NCI-H774 (cell line): ENCODE measurements around the gene AK4.
"Not testable (repeated sequence)": the region's sequence is repeated elsewhere in the genome, so short reads cannot be mapped to it uniquely, and the experiment has no call there.

Source experiments
- DNase-seq: peaks from one replicate; lab custom pipeline; 2025; lab: John Stamatoyannopoulos, UW

The AK4 gene

DNA sequence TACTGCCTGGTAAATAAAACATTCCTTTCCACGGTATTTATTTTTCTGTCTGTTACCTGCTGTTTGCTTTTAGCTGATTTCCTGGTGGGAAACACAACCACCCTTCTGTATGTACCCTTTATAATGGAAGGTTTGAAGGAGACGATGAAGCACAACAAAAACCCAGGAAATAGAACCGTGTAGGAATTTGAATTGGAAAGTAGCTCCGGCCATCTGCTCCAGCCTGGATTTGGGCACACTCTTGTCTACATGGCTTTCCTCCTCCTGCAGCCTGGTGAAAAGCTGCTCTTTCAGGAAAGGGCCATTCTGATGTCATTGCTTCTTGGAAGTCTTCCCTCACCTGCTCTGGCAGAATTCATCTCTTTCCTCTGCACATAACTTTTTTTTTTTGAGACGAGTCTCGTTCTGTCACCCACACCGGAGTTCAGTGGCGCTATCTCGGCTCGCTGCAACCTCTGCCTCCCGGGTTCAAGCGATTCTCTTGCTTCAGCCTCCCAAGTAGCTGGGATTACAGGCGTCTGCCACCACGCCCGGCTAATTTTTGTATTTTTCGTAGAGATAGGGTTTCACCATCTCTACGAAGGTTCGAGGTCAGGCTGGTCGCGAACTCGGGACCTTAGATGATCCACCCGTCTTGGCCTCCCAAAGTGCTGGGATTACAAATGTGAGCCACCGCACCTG, 2.7 kb downstream of the AK4 start:
- DNase-seq, result no peak

DNA sequence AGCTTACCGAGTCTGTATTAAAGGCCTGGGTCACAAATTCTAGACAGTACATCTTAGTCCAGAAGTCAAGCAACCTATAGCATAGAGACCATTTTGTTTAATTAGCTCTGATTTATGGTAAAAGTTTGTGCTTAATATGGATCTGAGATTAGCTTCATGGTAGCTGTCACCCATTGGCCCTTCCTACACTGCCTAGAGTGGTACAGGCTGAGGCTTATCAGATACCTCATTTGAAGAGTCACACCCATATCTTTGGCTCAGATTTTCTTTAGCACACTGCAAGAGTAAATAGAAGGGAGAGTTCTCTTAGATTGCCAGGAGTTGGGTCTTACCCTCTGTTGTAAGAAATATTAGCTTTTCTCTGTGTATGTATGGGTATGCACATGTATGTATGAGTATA, 3.6 kb downstream of the AK4 start:
- DNase-seq, result no peak

DNA sequence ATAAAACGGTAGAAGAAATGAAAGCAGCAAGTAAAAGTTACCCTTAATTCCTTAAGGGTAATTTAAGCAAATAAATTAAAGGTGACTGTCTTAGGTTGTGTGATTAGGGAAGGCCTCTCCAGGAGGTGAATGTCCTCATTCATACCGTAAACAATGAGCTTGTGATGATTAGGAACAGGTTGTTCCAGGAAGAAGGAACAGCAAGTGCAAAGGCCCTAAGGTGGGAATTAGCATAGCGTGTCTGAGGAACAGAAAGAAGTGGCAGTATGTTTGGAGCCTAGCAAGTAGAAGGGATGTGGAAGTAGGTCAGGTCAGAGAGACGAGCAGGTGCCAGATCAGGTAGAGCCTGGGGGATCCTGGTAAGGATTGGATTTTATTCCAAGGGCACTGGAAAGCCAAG, 5.6 kb downstream of the AK4 start:
- no peak for DNase-seq

DNA sequence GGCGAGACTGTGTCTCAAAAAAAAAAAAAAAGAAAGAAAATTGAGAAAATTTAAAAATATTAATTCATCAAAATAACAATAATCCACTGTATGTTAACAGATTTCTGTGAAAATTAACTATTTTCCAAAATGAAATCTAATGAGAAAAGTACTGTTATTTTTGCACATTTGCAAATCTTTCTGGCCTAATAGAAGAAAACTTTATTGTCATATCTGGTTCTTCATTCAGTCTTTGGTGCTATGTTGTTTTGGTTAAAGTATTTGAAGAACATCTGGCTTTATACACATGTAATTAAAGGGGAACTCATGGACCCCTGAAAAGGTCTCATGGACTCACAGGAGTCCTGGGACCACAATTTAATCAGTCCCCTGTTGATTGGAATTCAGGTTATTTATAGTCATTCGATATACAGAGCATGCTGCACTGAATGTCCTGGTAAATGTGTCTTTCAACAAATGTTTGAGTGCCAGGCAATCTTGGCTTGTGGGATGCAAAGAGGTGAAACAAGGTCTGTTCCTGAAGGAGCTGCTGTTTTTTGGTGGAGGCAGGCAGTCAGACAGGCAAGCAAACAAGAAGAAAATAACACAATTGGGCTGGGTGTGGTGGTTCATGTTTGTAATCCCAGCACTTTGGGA, 9.0 kb downstream of the AK4 start:
- DNase-seq, result no peak

DNA sequence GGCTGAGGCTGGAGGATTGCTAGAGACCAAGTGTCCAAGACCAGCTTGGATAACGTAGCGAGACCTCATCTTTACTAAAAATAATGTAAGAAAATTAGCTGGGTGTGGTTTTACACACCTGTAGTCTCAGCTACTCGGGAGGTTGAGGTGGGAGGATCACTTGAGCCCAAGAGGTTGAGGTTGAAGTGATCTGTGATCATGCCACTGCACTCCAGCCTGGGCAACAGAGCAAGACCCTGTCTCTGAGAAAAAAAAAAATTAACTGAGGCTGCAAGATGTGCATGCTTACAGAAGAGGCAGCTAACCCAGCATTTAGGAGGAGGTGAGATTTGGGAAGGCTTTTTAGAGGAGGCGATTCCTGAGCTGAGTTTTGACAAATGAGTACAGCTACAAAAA, 9.5 kb downstream of the AK4 start:
- DNase-seq, result no peak

DNA sequence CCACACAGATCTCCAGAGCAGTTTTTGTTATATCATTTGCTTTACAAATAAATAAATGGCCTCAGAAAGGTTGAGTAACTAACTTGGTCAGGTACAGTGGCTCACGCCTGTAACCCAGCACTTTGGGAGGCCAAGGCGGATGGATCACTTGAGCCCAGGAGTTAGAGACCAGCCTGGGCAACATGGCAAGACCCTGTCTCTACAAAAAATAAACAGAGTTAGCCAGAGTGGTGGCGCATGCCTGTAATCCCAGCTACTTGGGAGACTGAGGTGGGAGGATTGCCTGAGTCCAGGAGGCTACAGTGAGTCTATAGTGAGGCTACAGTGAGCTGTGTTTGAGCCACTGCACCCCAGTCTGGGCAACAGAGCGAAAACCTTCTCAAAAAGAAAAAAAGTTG, 11.3 kb downstream of the AK4 start:
- DNase-seq, result not testable (repeated sequence)

DNA sequence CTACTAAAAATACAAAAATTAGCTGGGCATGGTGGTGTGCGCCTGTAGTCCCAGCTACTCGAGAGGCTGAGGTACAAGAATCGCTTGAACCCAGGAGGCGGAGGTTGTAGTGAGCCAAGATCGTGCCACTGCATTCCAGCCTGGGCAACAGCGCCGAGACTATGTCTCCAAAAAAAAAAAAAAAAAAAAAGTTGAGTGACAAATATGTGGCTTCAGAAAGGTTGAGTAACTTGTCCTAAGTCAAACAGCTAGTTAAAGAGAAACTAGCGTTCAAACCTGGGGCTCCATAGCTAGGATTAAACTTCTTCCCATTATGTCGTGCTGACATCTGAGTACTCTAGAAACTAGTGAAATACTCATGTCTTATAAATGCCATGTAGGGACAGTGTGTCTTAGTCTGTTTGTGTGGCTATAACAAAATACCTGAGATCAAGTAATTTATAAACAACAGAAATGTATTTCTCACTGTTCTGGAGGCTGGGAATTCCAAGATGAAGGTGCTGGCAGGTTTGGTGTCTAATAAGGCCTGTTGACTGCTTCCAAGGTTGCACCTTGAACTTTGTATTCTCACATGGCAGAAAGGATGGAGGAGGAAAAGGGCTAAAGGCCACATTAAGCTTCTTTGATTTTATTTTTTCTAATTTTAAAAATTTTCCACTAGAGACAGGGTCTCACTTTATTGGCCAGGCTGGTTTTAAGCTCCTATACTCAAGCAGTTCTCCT, 12.0 kb downstream of the AK4 start:
- DNase-seq, result no peak

DNA sequence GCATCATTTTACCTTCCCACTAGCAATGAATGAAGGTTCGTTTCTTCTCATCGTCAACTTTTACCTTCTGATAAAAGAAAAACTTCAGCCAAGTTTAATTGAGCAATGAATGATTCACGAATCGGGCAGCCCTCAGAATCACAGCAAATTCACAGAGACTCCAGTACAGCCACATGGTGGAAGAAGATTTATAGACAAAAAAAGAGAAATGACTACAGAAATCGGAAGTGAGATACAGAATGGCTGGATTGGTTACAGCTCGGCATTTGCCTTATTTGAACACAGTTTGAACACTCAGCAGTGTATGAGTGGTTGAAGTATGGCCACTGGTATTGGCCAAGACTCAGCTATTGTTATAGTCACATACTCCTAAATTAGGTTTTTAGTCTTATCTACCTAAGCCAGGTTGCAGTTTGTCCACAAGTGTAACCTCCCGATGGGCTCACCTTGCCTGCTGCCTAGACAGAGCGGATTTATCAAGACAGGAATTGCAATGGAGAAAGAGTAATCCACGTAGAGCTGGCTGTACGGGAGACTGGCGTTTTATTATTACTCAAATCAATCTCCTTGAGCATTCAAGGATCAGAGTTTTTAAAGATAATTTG, 15.3 kb downstream of the AK4 start:
- no peak for DNase-seq

DNA sequence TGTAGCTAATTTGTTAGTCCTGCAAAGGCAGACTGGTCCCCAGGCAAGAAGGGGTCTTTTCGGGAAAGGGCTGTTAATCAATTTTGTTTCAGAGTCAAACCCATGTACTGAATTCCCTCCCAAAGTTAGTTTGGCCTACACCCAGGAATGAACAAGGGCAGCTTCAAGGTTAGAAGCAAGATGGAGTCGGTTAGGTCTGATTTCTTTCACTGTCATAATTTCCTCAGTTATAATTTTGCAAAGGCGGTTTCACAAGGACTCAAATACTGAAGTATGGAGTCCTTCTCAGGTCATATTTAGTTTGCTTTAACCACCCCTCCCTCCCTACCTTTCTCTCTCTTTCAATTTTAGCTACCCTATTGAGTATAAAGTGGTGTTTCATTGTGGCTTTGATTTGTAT, 16.1 kb downstream of the AK4 start:
- DNase-seq, result not testable (repeated sequence)

DNA sequence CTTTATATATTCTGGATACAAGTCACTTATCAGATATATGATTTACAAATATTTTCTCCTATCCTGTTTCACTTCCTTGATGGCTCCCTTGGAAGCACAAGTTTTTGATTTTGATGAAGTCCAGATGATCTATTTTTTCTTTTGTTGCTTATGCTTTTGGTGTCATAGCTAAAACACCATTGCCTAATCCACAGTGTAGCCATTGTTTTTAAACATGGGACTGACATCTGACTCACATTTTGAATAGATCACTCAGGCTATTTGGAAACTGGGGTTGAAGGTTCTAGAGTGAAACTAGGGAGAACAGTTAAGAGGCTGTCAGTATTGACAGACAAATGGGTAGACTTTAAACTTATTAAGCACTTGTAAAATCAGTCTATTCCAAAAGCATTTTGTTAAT, 16.6 kb downstream of the AK4 start:
- DNase-seq, result no peak

DNA sequence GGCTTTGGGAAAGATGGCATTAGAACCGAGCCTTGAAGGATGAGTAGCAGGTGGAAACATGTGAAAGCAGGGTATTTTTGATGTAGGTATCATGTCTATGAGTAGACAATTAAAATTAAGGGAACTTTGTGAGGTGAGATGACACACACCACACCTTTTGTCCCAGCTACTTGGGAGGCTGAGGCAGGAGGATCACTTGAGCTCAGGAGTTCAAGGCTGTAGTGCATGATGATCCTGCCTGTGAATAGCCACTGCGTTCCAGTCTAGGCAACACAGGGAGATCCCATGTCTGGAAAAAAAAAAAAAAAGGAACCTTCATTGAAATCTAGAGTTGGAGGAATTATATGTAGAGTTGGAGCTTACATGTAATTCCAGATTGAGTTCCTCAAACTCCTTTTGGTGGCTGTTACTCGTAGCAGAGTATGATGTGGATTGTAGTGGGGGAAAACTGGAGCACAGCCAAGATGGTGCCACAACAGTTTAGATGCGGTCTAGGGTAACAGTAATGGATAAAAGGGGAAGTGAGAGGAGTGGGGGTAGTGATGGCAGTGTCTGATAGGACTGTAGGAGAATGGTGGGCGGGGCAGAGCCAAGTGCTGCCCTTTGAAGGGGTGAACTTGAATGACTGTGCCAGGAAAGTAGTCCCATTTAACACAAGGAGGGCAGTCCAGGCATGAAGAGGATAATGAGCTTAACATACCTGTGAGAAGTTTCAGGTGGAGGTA, 17.4 kb downstream of the AK4 start:
- DNase-seq, result no peak

DNA sequence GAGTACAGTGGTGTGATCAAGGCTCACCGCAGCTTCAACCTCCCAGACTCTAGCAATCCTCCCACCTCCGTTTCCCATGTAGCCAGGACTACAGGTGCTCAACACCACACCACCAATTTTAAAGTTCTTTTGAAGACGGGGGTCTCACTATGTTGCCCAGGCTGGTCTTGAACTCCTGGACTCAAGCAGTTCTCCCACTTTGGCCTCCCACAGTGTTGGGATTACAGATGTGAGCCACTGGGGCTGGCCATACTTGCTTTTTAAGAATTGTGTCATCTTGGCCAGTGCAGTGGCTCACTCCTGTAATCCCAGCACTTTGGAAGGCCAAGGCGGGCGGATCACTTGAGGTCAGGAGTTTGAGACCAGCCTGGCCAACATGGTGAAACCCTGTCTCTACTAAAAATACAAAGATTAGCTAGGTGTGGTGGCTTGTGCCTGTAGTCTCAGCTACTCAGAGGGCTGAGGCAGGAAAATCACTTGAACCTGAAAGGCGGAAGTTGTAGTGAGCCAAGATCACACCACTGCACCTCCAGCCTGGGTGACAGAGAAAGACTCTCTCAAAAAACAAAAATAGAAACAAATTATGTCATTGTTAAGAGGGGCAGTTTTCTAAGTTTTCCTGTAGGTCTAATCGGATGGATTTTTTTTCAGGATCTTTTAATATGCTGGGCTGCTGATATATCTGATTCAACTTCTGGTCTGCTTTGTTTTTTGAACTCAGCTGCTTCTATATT, 18.7 kb downstream of the AK4 start:
- no peak for DNase-seq

DNA sequence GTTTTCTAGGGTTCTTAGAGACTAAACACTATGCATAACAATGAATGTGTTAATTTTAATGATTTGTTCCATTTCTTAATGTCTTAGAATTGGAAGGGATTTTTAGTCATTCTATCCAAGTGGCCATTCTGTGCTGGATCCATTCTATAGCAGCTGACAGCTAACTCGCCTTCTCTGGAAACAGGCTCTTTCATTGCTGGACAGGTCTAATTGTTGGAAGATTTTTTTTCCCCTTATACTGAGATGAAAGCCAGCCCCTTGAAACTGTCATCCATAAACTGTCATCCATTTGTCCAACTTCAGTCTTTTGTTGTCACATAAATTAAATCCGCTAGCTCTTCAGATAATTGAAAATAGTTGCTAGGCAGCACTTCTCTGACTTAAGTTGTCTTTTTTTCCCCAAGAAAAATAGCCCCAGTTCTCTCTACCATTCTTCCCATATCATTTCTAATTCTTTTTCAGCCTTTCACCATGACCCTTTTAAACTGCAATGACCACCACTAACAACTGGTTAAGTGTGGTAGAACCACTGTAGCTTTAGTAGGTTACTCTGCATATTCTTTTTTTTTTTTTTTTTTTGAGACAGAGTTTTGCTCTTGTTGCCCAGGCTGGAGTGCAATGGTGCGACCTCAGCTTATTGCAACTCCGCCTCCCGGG, 19.7 kb downstream of the AK4 start:
- DNase-seq, result peak; percentile 23

DNA sequence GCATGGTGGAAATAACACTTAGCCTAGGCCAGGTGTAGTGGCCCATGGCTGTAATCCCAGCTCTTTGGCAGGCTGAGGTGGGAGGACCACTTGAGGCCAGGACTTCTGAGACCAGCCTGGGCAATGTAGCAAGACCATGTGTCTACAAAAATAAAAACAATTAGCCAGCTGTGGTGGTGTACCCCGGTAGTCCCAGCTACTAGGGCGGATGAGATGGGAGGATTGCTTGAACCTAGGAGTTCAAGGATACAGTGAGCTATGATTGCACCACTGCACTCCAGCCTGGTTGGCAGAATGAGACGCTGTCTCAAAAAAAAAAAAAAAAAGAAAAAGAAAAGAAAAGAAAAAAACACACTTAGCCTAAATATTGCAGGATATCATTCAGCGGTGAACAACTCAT, 20.9 kb downstream of the AK4 start:
- DNase-seq, result no peak

DNA sequence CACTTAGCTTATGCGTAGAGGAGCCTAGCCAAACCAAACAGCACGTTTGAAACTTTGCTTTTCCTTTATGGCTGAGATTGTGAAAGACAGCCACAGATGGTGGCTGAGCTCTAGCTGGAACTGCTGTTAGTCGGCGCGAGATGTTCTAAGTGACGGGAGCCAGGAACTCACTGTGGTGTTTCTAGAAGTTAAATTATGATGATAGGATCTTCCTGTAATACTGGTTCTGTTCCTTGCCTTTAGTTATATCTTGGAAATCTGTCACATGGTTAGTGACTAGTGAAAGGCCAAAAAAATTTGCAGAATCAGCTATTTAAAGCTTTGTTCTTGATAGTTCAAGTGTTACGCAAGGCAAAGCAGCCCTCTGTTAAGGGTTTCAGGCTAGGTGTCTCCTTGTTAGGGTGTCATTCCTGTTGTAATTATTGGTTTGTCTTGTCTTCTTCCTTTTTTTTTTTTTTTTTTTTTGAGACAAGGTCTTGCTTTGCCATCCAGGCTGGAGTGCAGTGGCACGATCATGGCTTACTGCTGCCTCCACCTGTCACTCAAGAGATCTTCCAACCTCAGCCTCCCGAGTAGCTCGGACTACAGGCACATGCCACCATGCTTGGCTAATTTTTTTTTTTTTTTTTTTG, 22.6 kb downstream of the AK4 start:
- DNase-seq, result no peak

DNA sequence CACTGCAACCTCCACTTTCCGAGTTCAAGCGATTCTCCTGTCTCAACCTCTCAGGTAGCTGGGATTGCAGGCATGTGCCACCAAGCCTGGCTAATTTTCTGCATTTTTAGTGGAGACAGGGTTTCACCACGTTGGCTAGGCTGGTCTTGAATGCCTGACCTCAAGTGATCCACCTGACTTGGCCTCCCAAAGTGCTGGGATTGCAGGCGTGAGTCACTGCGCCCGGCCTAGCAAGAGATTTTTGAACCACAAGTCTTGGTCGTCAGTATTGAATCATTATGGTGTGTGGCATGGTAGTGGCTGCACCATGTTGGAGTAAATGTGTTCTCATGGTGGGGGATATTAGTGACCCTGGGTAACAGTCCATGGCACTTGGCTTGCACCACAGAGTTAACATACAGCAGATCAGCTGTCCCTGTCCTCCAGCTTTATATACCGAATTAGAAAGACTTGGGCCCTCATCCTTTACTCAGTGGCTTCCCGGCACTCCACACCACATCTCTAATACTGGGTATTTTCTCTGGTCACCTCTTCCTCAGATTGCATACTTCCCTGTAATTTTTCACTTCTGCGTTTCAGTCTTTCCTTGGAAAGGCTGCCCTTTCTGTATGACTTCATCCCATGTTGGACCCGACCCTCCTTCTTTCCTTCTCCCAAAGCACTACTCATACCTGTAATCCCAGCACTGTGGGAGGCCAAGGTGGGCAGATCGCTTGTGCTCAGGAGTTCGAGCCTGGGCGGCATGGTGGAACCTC, 25.1 kb downstream of the AK4 start:
- no peak for DNase-seq

DNA sequence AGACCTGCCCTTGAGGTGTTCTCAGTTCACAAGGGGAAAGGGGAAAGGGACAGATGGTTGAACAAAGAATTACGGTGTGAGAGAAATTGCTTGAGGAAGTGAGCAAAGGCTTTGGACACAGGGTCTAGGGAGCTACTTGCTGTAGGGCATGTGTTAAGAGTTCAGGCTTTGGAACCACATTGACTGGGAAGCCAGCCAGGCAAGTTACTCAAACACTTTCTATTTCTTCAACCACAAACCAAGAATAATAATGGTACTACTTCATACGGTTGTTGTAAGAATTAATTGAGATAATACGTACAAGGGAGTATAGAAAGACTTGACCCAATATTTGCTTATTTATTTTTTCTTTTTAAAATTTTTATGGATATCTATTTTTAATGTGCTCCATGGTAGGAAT, 26.6 kb downstream of the AK4 start:
- DNase-seq, result no peak

DNA sequence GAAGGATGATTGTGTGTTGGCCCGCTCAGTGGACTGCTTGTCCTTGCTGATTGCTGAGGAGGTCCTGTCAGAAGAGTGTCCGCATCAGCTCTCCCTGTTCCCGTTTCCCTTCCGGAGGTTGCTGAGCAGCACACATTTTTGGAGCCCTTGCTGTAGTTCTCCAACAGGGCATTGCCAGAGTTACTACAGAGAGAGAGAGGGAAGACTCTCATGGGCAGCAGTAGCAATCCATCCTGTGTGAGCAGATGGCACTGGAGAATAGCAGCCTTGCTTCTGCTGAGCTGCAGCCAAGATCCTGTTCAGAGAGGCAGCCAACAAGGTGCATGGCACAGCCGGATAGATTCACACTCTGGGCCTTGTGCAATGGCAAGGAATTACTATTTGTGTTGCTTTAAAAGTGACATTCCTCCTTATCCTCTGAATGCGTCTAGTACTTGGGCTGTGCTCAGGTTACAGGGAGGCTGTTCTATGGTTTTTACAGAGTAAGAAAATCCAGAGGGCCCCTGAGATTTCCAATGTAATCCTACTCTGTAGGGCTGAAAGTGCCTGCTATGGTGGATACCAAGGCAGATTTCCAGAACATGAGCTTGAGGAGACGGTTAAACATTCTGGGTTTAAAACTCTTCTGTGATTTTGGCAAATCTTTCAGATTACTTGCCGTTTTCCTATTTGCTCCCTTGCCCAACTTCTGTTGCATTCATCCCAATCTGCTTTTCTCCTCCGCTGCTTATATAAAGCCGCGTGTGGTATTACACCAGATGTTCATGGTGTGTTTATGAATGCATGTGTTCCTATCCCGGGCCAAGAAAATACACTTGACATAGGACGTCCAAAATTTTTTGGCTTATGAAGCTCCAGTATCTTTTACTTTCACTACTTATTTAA, 27.4 kb downstream of the AK4 start:
- DNase-seq, result no peak

DNA sequence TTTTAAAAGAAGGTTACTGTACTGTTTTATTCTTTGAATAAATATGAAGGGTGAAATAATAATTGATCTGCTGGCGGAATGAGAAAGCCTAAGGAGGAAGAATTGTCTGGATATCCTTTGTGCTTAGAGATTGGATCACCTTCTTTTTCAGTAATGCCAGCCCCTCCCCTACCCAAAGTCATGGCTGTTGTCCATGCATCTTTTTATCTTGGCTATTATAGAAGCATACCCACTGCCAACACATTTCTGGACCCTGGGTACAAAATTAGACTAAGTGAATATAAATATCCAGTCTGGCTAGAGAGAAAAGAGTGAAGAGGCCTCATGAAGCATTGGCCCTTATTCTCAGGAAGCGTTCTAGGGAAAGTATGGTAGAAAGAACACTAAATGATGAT, 28.1 kb downstream of the AK4 start:
- no peak for DNase-seq
